Cardiac muscle cell (in vitro differentiated cells and primary cell): Measurements from ENCODE around the gene ZDHHC7. TPM values are rescaled to one million over a fixed set of nuclear protein-coding genes. Genes with fewer than 3 reads are reported as not detected.
A peak's percentile ranks its signal among the peaks of the same experiment; 100 is the strongest.

ENCODE experiments used
- DNase-seq, 2 donors: peaks; one replicate each; pipeline versions ENCODE4 v3.0.0 to v3.0.0-alpha.2; 2010 to 2017; ENCODE audit warnings: low read depth in 1 of 2, low spot score in 1 of 2
- H3K27ac ChIP-seq: fragments of 200-600 bp; sonication (generic); 2 replicates; pipeline ENCODE4 v1.5.1; 2016
- H3K27me3 ChIP-seq: fragments of 200-600 bp; sonication (generic); 2 replicates; pipeline ENCODE4 v1.6.0; 2016; ENCODE audit warnings: control low read depth
- H3K36me3 ChIP-seq: fragments of 200-600 bp; sonication (generic); 2 replicates; pipeline ENCODE4 v1.5.1; 2016; ENCODE audit warnings: control low read depth
- H3K4me1 ChIP-seq: fragments of 200-600 bp; sonication (generic); 2 replicates; pipeline ENCODE4 v1.8.1; 2017; ENCODE audit warnings: low read depth, mild to moderate bottlenecking, mixed run types
- H3K4me3 ChIP-seq: fragments of 200-600 bp; sonication (generic); 2 replicates; pipeline ENCODE4 v1.5.1; 2016; ENCODE audit warnings: mild to moderate bottlenecking
- H3K9me3 ChIP-seq: fragments of 200-600 bp; sonication (generic); 2 replicates; pipeline ENCODE4 v1.5.1; 2017; ENCODE audit warnings: low read depth, mild to moderate bottlenecking, control low read depth
- CTCF ChIP-seq: IDR thresholded peaks from 2 replicates; pipeline ENCODE4 v1.5.1; 2012; ENCODE audit warnings: low read depth, mild to moderate bottlenecking, low read length
- polyA plus RNA-seq: library from polyadenylated mRNA; unstranded; fragments of >200 nt; fragmentation: Nextera tagmentation; extraction: Ambion mirVana; gene quantifications from 2 replicates; pipeline ENCODE4 v1.2.1, GENCODE V29; 2016
- total RNA-seq: library from RNA; depleted of rRNA; stranded (reverse); fragments of >200 nt; gene quantifications from 2 replicates; pipeline ENCODE4 v1.2.3, GENCODE V29; 2016

The ZDHHC7 gene
- total and polyA plus RNA-seq, 2 experiments from 2014 or later: 57.8 to 70.1 TPM

- no peaks in the 10 kb centered on the region for H3K36me3 ChIP-seq
- H3K9me3 ChIP-seq: no peaks in the 10 kb centered on the region
- no peak for TF ChIP-seq CTCF
- DNase-seq: peak in 1 of 2 donors; percentile 34
- no peaks in the 10 kb centered on the region for H3K27me3 ChIP-seq
- H3K27ac ChIP-seq: no peak overlapping the region
- peaks cover 8% of the 10 kb centered on the region for H3K4me1 ChIP-seq
- H3K4me3 ChIP-seq: no peak overlapping the region
These were observed 81.7 kb downstream of the ZDHHC7 start for GRCh38 chr16:84929421-84930297.

- H3K27ac ChIP-seq: no peak overlapping the region
- TF ChIP-seq CTCF: no peak
- peaks cover 8% of the 10 kb centered on the region for H3K4me1 ChIP-seq
These were observed 82.5 kb downstream of the ZDHHC7 start for GRCh38 chr16:84928679-84929420.

GRCh38 chr16:84927621-84928591 is 83.4 kb downstream of the ZDHHC7 start:
- no peak for TF ChIP-seq CTCF
- Histone ChIP-seq H3K27me3 (no peaks in the 10 kb centered on the region), H3K36me3 (no peaks in the 10 kb centered on the region), H3K4me3 (no peak overlapping the region), H3K4me1 (peaks cover 13% of the 10 kb centered on the region), H3K9me3 (no peaks in the 10 kb centered on the region), H3K27ac (no peak overlapping the region)
- no peak for DNase-seq

More at GRCh38 chr16:84928679-84929420, 82.5 kb downstream of the ZDHHC7 start:
- no peaks in the 10 kb centered on the region for H3K36me3 ChIP-seq
- H3K4me3 ChIP-seq: no peak overlapping the region
- H3K27me3 ChIP-seq: no peaks in the 10 kb centered on the region
- DNase-seq: peak in 1 of 2 donors; percentile 75
- H3K9me3 ChIP-seq: no peaks in the 10 kb centered on the region

GRCh38 chr16:84926462-84926861 is 84.9 kb downstream of the ZDHHC7 start:
- Histone ChIP-seq H3K27ac (no peak overlapping the region), H3K27me3 (no peaks in the 10 kb centered on the region), H3K9me3 (no peaks in the 10 kb centered on the region), H3K4me1 (peaks cover 22% of the 10 kb centered on the region), H3K4me3 (no peak overlapping the region), H3K36me3 (no peaks in the 10 kb centered on the region)
- DNase-seq: peak in 1 of 2 donors; percentile 27
- no peak for TF ChIP-seq CTCF
